PFSK-1 (cell line): ENCODE results near the gene RASGRF1.

Experiments used
- FOXP2 ChIP-seq: optimal IDR thresholded peaks from 2 replicates; pipeline ENCODE3; 2011; ENCODE audit warnings: borderline replicate concordance, control low read depth, inconsistent platforms; ENCODE audit not compliant: insufficient read depth; ENCODE audit errors: extremely low read length, extremely low read depth
- POLR2AphosphoS5 ChIP-seq: IDR thresholded peaks from 2 replicates; pipeline ENCODE4 v1.6.1; 2012; ENCODE audit warnings: low read depth, mild to moderate bottlenecking, control low read depth, low read length, moderate library complexity
- SIN3A ChIP-seq: IDR thresholded peaks from 2 replicates; pipeline ENCODE4 v1.6.1; 2012; ENCODE audit warnings: mild to moderate bottlenecking, low read length, moderate library complexity, borderline replicate concordance; ENCODE audit not compliant: insufficient read depth
- TAF1 ChIP-seq: IDR thresholded peaks from 2 replicates; pipeline ENCODE4 v1.6.1; 2012; ENCODE audit warnings: low read length, control low read depth, borderline replicate concordance; ENCODE audit not compliant: insufficient read depth
- TF ChIP-seq, protein P1 (sequence below), 2 experiments: IDR thresholded peaks; 2 replicates each; pipeline versions ENCODE4 v1.6.1 to v1.8.0; 2011 to 2012; ENCODE audit warnings: low read depth in 2 of 2, low read length in 2 of 2, control low read depth in 1 of 2, inconsistent platforms in 1 of 2, mild to moderate bottlenecking in 1 of 2, moderate library complexity in 1 of 2; ENCODE audit not compliant: insufficient read depth in 1 of 2

RASGRF1 gene

DNA sequence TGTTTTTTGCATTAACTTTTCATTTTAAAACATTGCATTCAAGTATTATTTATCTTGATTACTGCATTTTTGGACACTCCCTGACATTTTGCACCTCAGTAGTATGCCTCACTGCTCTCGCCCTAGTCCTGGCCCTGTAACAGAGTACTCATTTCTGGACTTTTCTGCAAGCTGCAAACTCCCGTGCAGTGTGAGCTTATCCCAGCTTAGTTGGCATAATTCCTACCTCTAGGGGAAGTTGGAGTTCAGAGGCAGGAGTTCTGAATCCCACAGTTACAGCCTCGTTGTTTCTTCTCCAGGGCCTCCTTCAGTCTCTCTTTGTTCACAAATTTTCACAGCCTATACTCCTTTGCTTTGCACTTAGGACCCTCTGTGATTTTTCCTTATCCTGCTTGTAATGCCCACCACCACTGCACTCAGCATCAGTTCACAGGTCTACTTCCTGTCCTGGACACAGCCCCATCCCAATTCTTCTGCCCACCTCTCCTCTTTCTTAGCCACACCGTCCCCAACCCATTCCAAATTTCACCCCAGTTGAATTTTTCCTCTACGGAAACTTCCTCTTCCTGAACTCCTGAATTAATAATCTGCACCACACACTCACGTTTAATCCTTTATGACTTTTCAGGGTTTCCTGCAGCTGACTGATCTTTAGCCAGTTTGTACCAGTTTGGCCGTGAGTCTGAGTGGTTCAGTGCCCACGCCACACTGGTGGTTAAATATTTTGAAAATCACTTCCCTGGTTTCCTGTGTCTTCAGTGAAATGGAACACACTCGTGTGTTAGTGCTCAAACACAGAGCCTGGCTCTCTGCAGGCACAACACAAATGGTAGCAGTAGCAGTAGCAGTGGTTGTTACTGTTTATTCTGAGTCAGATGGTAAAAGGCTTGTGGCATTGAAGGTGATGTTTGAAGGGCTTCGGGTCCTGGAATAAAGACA lies 139.4 kb downstream of the RASGRF1 start:
- TF ChIP-seq TAF1 (no peak), POLR2AphosphoS5 (no peak), SIN3A (no peak), FOXP2 (no peak)
- TF ChIP-seq, protein P1, sequence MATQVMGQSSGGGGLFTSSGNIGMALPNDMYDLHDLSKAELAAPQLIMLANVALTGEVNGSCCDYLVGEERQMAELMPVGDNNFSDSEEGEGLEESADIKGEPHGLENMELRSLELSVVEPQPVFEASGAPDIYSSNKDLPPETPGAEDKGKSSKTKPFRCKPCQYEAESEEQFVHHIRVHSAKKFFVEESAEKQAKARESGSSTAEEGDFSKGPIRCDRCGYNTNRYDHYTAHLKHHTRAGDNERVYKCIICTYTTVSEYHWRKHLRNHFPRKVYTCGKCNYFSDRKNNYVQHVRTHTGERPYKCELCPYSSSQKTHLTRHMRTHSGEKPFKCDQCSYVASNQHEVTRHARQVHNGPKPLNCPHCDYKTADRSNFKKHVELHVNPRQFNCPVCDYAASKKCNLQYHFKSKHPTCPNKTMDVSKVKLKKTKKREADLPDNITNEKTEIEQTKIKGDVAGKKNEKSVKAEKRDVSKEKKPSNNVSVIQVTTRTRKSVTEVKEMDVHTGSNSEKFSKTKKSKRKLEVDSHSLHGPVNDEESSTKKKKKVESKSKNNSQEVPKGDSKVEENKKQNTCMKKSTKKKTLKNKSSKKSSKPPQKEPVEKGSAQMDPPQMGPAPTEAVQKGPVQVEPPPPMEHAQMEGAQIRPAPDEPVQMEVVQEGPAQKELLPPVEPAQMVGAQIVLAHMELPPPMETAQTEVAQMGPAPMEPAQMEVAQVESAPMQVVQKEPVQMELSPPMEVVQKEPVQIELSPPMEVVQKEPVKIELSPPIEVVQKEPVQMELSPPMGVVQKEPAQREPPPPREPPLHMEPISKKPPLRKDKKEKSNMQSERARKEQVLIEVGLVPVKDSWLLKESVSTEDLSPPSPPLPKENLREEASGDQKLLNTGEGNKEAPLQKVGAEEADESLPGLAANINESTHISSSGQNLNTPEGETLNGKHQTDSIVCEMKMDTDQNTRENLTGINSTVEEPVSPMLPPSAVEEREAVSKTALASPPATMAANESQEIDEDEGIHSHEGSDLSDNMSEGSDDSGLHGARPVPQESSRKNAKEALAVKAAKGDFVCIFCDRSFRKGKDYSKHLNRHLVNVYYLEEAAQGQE (IDR thresholded peaks at IDR 0.05; ENCODE audit: insufficient read depth in 1 of 2, low read depth in 2 of 2, low read length in 2 of 2) = no peak

DNA sequence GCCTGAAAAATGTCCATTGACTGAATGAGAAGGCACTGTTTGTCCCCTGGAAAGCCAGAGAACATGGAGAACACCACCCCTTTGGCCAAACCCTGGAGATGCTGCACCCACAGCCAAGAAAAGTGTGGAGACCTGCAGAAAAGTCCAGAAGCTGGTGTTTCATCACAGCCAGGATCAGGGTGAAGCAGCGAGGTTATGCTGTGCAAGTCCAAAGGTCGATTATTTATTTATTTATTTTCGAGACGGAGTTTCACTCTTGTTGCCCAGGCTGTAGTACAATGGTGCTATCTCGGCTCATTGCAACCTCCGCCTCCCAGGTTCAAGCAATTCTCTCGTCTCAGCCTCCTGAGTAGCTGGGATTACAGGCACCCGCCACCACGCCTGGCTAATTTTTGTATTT lies 140.2 kb downstream of the RASGRF1 start:
- no peak for TF ChIP-seq POLR2AphosphoS5
- no peak for TF ChIP-seq TAF1
- no peak for TF ChIP-seq FOXP2
- TF ChIP-seq, protein P1 (IDR thresholded peaks at IDR 0.05; ENCODE audit: insufficient read depth in 1 of 2, low read depth in 2 of 2, low read length in 2 of 2) = no peak
- no peak for TF ChIP-seq SIN3A

DNA sequence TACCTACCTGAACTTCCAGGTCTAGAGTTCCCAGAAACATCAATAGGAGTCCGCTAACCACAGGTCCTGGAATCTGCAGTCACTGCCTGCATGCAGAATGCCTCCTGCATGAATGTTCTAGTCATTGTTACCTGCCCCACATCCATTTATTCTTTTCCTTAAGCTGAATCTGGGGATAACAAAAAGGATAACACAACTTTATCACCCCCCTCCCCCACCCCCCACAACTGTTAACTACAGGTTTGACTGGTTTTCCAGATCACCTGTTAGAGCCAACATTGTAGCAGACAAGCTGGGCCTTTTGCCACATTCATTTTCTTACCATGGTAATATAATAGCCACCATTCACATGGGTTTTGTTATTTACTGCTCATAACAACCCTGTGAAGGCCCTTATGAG lies 141.1 kb downstream of the RASGRF1 start:
- no peak for TF ChIP-seq TAF1
- TF ChIP-seq, protein P1 (IDR thresholded peaks at IDR 0.05; ENCODE audit: insufficient read depth in 1 of 2, low read depth in 2 of 2, low read length in 2 of 2) = no peak
- TF ChIP-seq SIN3A = no peak
- TF ChIP-seq FOXP2 = no peak
- no peak for TF ChIP-seq POLR2AphosphoS5

DNA sequence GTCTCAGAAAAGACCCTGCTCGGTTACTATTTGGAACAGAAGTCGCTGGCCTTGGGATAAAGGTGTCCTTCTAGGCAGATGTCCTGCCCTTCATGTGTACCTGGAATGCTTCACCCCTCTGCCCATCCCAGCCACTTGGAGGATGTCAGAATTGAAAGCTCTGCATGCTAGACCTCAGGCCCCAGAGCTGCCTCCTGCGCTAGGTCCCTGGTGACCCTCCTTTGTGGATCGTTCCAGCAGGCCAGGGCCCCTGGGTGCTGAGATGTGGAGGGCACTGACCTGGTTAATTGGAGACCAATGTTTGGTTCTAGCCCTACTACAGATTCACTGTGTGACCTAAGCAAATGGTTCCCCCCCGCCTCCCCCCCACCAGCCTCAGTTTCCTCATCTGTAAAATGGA lies 143.1 kb downstream of the RASGRF1 start:
- no peak for TF ChIP-seq TAF1
- TF ChIP-seq POLR2AphosphoS5 = no peak
- TF ChIP-seq SIN3A = no peak
- TF ChIP-seq, protein P1 (IDR thresholded peaks at IDR 0.05; ENCODE audit: insufficient read depth in 1 of 2, low read depth in 2 of 2, low read length in 2 of 2) = no peak
- no peak for TF ChIP-seq FOXP2
